Upper lobe of right lung (tissue), 1 donor: ENCODE data around the gene PPARGC1A. TPM values are rescaled to one million over a fixed set of nuclear protein-coding genes. Genes with fewer than 3 reads are reported as not detected.
A peak's percentile ranks its signal among the peaks of the same experiment; 100 is the strongest.

Experiments
- ATAC-seq: fragments of 200-7000 bp; cut with Tn5 transposase; one replicate; pipeline ENCODE4 v1.9.1; 2020; ENCODE audit warnings: mild to moderate bottlenecking, moderate library complexity
- DNase-seq: peaks from one replicate; pipeline ENCODE4 v3.0.0-alpha.2; 2020
- H3K27ac ChIP-seq: fragments of 200-600 bp; one replicate; pipeline ENCODE4 v1.8.0; 2022
- H3K27me3 ChIP-seq: fragments of 200-600 bp; one replicate; pipeline ENCODE4 v1.8.0; 2022; ENCODE audit warnings: mild to moderate bottlenecking
- H3K36me3 ChIP-seq: fragments of 200-600 bp; one replicate; pipeline ENCODE4 v1.8.0; 2022
- H3K4me1 ChIP-seq: fragments of 200-600 bp; one replicate; pipeline ENCODE4 v1.8.0; 2022
- H3K4me3 ChIP-seq: fragments of 200-600 bp; one replicate; pipeline ENCODE4 v1.8.0; 2022; ENCODE audit warnings: mild to moderate bottlenecking
- H3K9me3 ChIP-seq: fragments of 200-600 bp; one replicate; pipeline ENCODE4 v1.8.0; 2022
- intact Hi-C: fragments of 100-400 bp; cut with DNase I; formaldehyde crosslinking; loops from one replicate; pipeline ENCODE4 v1.11.0; 2022
- total RNA-seq: library from RNA; stranded (reverse); fragmentation: NEBNext Ultra II Directional; extraction: Animal tissue kit (Norgen Biotek cat#: 25700); gene quantifications from one replicate; pipeline ENCODE4 v1.2.1, GENCODE V29; 2021
- TF ChIP-seq, protein P1 (sequence below): fragments of 200-600 bp; IDR thresholded peaks from one replicate; pipeline ENCODE4 v1.8.0; 2022; ENCODE audit warnings: antibody characterized with exemption
- donor health status: DM: no; HTN: yes; CAD: no; lungs with severe emphysema.

PPARGC1A gene
- total RNA-seq, 1 donor from 2014 or later, result 14.2 TPM

DNA sequence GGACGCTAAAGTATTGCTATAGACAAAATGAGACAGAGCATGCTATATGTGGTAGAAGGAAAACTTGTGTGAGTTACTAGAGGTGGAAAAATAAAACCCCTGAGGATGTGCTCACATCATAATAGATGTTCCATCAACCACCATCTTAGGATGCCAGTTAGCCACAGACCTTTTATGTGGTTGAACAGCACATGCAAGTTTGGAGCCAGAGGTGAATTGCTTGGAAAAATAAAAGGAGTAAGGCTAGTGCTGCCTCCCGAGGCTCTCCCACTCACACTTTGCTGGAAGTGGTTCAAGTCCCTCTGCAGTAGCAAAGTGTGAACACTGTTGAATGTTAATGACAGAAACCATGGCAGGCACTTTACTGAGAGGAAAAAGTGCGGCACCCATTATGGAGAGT lies 39.4 kb upstream of the PPARGC1A start:
- no peaks in the 10 kb centered on the region for H3K27me3 ChIP-seq
- H3K36me3 ChIP-seq, result no peaks in the 10 kb centered on the region
- ATAC-seq (no peak), DNase-seq (no peak)
- H3K4me3 ChIP-seq, result no peak overlapping the region
- intact Hi-C loops, result no loop called here
- H3K9me3 ChIP-seq, result no peaks in the 10 kb centered on the region
- TF ChIP-seq, protein P1, sequence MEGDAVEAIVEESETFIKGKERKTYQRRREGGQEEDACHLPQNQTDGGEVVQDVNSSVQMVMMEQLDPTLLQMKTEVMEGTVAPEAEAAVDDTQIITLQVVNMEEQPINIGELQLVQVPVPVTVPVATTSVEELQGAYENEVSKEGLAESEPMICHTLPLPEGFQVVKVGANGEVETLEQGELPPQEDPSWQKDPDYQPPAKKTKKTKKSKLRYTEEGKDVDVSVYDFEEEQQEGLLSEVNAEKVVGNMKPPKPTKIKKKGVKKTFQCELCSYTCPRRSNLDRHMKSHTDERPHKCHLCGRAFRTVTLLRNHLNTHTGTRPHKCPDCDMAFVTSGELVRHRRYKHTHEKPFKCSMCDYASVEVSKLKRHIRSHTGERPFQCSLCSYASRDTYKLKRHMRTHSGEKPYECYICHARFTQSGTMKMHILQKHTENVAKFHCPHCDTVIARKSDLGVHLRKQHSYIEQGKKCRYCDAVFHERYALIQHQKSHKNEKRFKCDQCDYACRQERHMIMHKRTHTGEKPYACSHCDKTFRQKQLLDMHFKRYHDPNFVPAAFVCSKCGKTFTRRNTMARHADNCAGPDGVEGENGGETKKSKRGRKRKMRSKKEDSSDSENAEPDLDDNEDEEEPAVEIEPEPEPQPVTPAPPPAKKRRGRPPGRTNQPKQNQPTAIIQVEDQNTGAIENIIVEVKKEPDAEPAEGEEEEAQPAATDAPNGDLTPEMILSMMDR, result no peak
- no peak overlapping the region for H3K27ac ChIP-seq
- no peaks in the 10 kb centered on the region for H3K4me1 ChIP-seq

DNA sequence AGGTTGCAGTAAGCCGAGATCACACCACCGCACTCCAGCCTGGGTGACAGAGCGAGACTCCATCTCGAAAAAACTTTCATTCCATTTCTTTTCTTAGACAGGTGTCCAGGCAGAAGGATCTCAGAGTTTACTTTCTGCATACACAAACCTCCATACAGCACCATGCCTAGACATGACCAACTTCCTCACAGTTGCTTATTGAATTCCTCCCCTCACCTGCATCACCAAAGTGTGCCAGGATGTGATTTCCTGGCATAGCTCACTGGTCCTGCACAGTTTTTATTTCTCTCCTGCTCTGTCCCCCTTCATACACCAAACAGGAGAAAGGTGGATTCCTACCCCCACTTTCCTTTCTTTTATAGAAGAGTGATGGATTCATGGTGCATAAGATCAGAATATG lies 34.7 kb upstream of the PPARGC1A start:
- no peak for ATAC-seq
- no peak overlapping the region for H3K27ac ChIP-seq
- DNase-seq, result no peak
- H3K9me3 ChIP-seq, result no peaks in the 10 kb centered on the region
- no peak overlapping the region for H3K4me3 ChIP-seq
- intact Hi-C loops, result no loop called here
- TF ChIP-seq, protein P1, result no peak
- no peaks in the 10 kb centered on the region for H3K27me3 ChIP-seq
- H3K36me3 ChIP-seq, result no peaks in the 10 kb centered on the region
- no peaks in the 10 kb centered on the region for H3K4me1 ChIP-seq

DNA sequence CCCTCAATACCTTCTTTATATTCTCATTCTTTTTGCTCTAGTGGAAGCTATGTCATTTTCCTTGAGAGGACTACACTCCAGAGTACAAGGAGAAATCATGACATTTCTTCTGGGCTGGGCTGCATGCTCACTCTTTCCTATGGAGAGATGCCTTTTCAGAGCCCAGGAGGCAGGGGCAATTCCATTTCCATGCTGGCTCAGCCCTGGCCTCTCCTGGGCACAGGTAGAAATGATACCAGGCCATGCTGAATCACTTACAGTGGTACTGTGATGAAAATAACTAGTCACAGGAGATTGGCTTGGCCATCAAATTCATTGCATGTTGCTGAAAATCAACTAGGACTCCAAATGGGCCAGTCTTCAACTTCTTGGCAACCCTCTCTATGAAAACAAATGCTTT lies 34.0 kb upstream of the PPARGC1A start:
- Histone ChIP-seq H3K27me3 (no peaks in the 10 kb centered on the region), H3K4me3 (no peak overlapping the region), H3K36me3 (no peaks in the 10 kb centered on the region), H3K4me1 (no peaks in the 10 kb centered on the region), H3K27ac (no peak overlapping the region), H3K9me3 (no peaks in the 10 kb centered on the region)
- DNase-seq (no peak), ATAC-seq (no peak)
- intact Hi-C loops, result no loop called here
- TF ChIP-seq, protein P1, result no peak

DNA sequence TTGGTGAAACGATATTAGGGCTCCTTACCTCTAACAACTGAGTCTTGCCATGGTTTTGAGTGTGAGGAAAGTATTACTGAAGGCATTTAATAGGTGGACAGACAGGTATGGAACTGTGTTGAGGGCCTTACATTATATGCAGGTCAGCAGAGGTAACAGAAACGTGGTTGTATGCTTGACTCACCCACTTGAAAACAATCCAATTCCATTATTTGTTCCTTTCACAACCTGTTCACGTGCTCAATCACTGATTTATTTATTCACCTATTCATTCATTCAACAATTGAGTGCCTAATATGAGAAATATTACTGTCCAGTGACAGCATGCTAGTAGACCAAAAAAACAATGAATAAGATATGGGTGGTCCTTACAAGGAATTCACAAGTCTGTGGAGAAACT lies 33.3 kb upstream of the PPARGC1A start:
- ATAC-seq (peak; percentile 46), DNase-seq (no peak)
- Histone ChIP-seq H3K27me3 (no peaks in the 10 kb centered on the region), H3K36me3 (no peaks in the 10 kb centered on the region), H3K4me3 (no peak overlapping the region), H3K4me1 (no peaks in the 10 kb centered on the region), H3K27ac (no peak overlapping the region), H3K9me3 (no peaks in the 10 kb centered on the region)
- TF ChIP-seq, protein P1, result no peak
- intact Hi-C loops, result no loop called here

DNA sequence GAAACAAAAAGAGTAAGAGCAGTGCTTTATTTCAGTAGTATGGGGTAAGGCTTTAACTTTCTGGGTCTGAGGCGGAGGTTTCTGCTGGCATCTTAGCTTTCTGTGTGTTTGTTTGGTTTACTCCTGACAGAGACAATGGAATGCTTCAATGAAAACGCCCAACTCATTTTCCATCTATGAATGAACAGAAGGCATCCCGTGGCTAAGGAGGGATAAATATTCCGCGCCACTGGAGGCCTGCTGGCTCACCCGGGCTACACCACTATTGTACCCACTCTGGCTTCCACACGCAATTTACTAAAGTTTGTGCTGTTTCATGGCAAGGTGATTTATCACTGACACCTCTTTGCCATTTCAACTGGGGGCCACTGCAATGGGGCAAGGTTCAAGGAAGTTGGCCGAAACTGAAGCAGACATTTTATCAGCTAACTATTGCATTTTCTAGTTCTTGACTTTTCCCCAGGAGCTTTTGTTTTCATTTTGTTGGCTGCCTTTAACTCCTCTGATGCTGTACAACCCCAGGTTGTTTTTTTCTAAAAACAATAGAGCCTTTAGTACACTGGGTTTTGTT lies 32.8 kb upstream of the PPARGC1A start:
- no peaks in the 10 kb centered on the region for H3K27me3 ChIP-seq
- intact Hi-C loops, result no loop called here
- ATAC-seq (no peak), DNase-seq (no peak)
- H3K36me3 ChIP-seq, result no peaks in the 10 kb centered on the region
- H3K9me3 ChIP-seq, result no peaks in the 10 kb centered on the region
- no peak overlapping the region for H3K4me3 ChIP-seq
- TF ChIP-seq, protein P1, result no peak
- H3K27ac ChIP-seq, result no peak overlapping the region
- H3K4me1 ChIP-seq, result no peaks in the 10 kb centered on the region

DNA sequence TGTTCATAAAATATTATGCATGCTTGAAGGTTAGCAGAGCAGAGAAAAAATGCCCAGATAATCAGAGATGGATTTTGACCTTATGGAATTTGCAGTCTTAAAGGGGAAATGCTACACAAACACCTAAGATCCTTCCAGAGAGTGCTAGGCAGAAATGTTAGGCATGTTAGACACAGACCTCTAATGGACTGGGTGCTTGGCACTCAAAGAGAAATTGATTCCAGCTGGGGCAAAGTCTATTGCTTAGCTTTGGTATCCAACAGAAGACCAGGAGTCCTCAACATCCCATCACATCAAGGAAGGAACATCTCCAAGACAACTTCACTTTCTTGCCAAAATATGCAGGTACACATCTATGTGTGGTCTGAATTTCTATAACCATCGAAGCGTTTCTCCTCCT lies 32.2 kb upstream of the PPARGC1A start:
- no peaks in the 10 kb centered on the region for H3K9me3 ChIP-seq
- DNase-seq (no peak), ATAC-seq (no peak)
- H3K36me3 ChIP-seq, result no peaks in the 10 kb centered on the region
- no peak overlapping the region for H3K27ac ChIP-seq
- TF ChIP-seq, protein P1, result no peak
- no peak overlapping the region for H3K4me3 ChIP-seq
- intact Hi-C loops, result no loop called here
- H3K4me1 ChIP-seq, result no peaks in the 10 kb centered on the region
- H3K27me3 ChIP-seq, result no peaks in the 10 kb centered on the region
